HepG2 (cell line): ENCODE results near the gene SELENOM. TPM values are rescaled to one million over a fixed set of nuclear protein-coding genes. Genes with fewer than 3 reads are reported as not detected.

ENCODE experiments used
- ATRX ChIP-seq: sonication (generic); formaldehyde crosslinking; IDR thresholded peaks from 2 replicates; pipeline ENCODE4 v1.4.0; 2020; ENCODE audit warnings: missing genetic modification reagents, borderline replicate concordance
- ELK4 ChIP-seq: sonication (generic); formaldehyde crosslinking; IDR thresholded peaks from 2 replicates; pipeline ENCODE4 v1.9.0; 2021; ENCODE audit warnings: missing genetic modification reagents, borderline replicate concordance
- FOSL2 ChIP-seq: sonication (generic); formaldehyde crosslinking; IDR thresholded peaks from 2 replicates; pipeline ENCODE4 v1.4.0; 2020; ENCODE audit warnings: missing genetic modification reagents
- GATAD2A ChIP-seq: IDR thresholded peaks from 2 replicates; pipeline ENCODE4 v1.6.1; 2016
- HDAC2 ChIP-seq: sonication (generic); formaldehyde crosslinking; IDR thresholded peaks from 2 replicates; pipeline ENCODE4 v1.4.0; 2020; ENCODE audit warnings: missing genetic modification reagents
- IRF2 ChIP-seq: IDR thresholded peaks from 2 replicates; pipeline ENCODE4 v1.6.1; 2018; ENCODE audit warnings: missing genetic modification reagents, missing compliant biosample characterization
- NFIB ChIP-seq: sonication (generic); formaldehyde crosslinking; IDR thresholded peaks from 2 replicates; pipeline ENCODE4 v1.9.0; 2021; ENCODE audit warnings: missing genetic modification reagents, mild to moderate bottlenecking, borderline replicate concordance
- REPIN1 ChIP-seq: sonication (generic); formaldehyde crosslinking; IDR thresholded peaks from 2 replicates; pipeline ENCODE4 v1.8.0; 2022; ENCODE audit warnings: missing genetic modification reagents, low read depth, mild to moderate bottlenecking, borderline replicate concordance
- RXRA ChIP-seq: sonication (generic); formaldehyde crosslinking; IDR thresholded peaks from 2 replicates; pipeline ENCODE4 v1.5.1; 2020; ENCODE audit warnings: missing genetic modification reagents
- SAFB2 ChIP-seq: sonication (generic); formaldehyde crosslinking; IDR thresholded peaks from 2 replicates; pipeline ENCODE4 v1.5.1; 2020; ENCODE audit warnings: missing genetic modification reagents, low read depth, mild to moderate bottlenecking, borderline replicate concordance
- SOX13 ChIP-seq, 3 experiments: fragments of 450-650 bp in 1 of 3; sonication (generic) in 1 of 3; formaldehyde crosslinking in 1 of 3; IDR thresholded peaks in 2 of 3; conservative IDR thresholded peaks in 1 of 3; 2 replicates each; pipeline versions ENCODE4 v1.5.0 to v1.6.1; 2016 to 2020; ENCODE audit warnings: antibody characterized with exemption in 1 of 3, mild to moderate bottlenecking in 1 of 3, missing compliant biosample characterization in 1 of 3, missing genetic modification reagents in 1 of 3, moderate library complexity in 1 of 3
- TEF ChIP-seq: sonication (generic); formaldehyde crosslinking; IDR thresholded peaks from 2 replicates; pipeline ENCODE4 v1.5.0; 2020; ENCODE audit warnings: missing genetic modification reagents
- TIGD3 ChIP-seq: sonication (generic); formaldehyde crosslinking; IDR thresholded peaks from 2 replicates; pipeline ENCODE4 v1.5.1; 2020; ENCODE audit warnings: mild to moderate bottlenecking, missing genetic modification reagents, borderline replicate concordance
- ZFP36L2 ChIP-seq: sonication (generic); formaldehyde crosslinking; IDR thresholded peaks from 2 replicates; pipeline ENCODE4 v1.4.0; 2020; ENCODE audit warnings: missing genetic modification reagents
- ZNF101 ChIP-seq: sonication (generic); formaldehyde crosslinking; IDR thresholded peaks from 2 replicates; pipeline ENCODE4 v1.4.0; 2020; ENCODE audit warnings: mild to moderate bottlenecking, low read depth, missing genetic modification reagents, borderline replicate concordance
- ZNF136 ChIP-seq: sonication (generic); formaldehyde crosslinking; IDR thresholded peaks from 2 replicates; pipeline ENCODE4 v1.8.1; 2022; ENCODE audit warnings: low read depth, mild to moderate bottlenecking, moderate library complexity, missing genetic modification reagents
- ZNF207 ChIP-seq: fragments of 450-650 bp; IDR thresholded peaks from 2 replicates; pipeline ENCODE4 v1.6.1; 2016; ENCODE audit warnings: antibody characterized with exemption, borderline replicate concordance
- ZNF414 ChIP-seq: sonication (generic); formaldehyde crosslinking; IDR thresholded peaks from 2 replicates; pipeline ENCODE4 v1.5.0; 2020; ENCODE audit warnings: missing genetic modification reagents
- ZNF792 ChIP-seq: IDR thresholded peaks from 2 replicates; pipeline ENCODE4 v1.6.1; 2016
- polyA plus RNA-seq, 8 experiments: library from polyadenylated mRNA; depleted of rRNA in 3 of 8; stranded (reverse) in 7 of 8; unstranded in 1 of 8; fragments of >200 nt; fragmentation: Illumina TruSeq in 4 of 8; extraction: Trizol in 4 of 8; gene quantifications; 2 replicates each; pipeline versions ENCODE4 v1.2.1 to v1.2.3, GENCODE V29; 2011 to 2016; ENCODE audit warnings: low read depth in 4 of 8, missing spikeins in 1 of 8, mixed read lengths in 1 of 8; ENCODE audit not compliant: insufficient read depth in 1 of 8
- total RNA-seq, 5 experiments: library from RNA; depleted of rRNA; stranded (reverse); fragments of >200 nt; fragmentation: Illumina TruSeq; extraction: Trizol; gene quantifications; 2 replicates each; pipeline ENCODE4 v1.2.3, GENCODE V29; 2016; ENCODE audit warnings: low read depth in 1 of 5
- TF ChIP-seq, protein P1 (sequence below): sonication (generic); formaldehyde crosslinking; IDR thresholded peaks from 2 replicates; pipeline ENCODE4 v1.4.0; 2020; ENCODE audit warnings: missing genetic modification reagents, borderline replicate concordance
- TF ChIP-seq, protein P2 (sequence below): sonication (generic); formaldehyde crosslinking; IDR thresholded peaks from 2 replicates; pipeline ENCODE4 v1.4.0; 2020; ENCODE audit warnings: missing genetic modification reagents

SELENOM gene
- total and polyA plus RNA-seq, 2 of the 13 experiments (the other 11 are each of a cell fraction or from before 2014, with no cell fraction given): 4.1 to 4.3 TPM

DNA sequence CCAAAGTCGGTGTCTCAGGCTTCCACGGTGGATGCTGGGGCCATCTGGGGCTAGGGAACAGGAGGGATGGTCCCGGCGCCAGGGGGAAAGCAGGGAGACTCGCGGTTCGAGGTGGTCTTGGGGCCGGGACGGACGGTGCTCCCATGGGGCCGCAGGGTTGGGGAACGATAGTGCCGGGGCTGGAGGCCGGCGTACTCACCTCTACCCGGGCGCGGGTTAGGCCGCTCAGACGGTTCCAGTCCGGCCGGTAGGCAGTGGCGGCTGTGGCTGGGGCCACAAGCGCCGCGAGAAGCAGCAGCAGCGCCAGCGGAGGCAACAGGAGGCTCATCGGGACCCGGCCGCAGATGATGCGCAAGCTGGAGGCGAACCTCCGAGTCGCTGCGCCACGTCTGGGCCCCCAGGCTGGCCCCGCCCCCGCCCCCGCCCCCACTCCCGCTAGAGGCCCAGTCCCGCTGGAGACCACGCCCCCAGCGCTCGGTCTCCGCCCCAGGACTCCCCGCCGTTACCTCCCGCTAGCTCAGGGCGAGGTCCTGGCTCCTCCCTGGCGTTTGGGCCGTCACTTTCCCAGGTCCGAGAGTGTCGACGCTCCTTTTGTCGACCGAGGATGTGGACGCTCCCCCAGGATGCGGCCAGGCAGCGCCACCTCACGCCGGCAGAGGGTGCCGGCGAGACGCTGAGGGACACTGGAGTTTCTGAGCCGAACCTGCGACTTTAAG is at the start of gene SELENOM (continued):
- TF ChIP-seq FOSL2 (CRISPR knock-in tag): peak; percentile 15; the same call in 1 of the 2 replicates
- TF ChIP-seq REPIN1 (CRISPR knock-in tag): 0 out of 2 replicates have a peak, but pooled peaks have one; percentile 26
- TF ChIP-seq TIGD3 (CRISPR knock-in tag): no peak
- no peak for TF ChIP-seq ATRX
- TF ChIP-seq, protein P1, sequence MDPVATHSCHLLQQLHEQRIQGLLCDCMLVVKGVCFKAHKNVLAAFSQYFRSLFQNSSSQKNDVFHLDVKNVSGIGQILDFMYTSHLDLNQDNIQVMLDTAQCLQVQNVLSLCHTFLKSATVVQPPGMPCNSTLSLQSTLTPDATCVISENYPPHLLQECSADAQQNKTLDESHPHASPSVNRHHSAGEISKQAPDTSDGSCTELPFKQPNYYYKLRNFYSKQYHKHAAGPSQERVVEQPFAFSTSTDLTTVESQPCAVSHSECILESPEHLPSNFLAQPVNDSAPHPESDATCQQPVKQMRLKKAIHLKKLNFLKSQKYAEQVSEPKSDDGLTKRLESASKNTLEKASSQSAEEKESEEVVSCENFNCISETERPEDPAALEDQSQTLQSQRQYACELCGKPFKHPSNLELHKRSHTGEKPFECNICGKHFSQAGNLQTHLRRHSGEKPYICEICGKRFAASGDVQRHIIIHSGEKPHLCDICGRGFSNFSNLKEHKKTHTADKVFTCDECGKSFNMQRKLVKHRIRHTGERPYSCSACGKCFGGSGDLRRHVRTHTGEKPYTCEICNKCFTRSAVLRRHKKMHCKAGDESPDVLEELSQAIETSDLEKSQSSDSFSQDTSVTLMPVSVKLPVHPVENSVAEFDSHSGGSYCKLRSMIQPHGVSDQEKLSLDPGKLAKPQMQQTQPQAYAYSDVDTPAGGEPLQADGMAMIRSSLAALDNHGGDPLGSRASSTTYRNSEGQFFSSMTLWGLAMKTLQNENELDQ (CRISPR knock-in tag): no peak
- TF ChIP-seq RXRA (CRISPR knock-in tag): no peak
- TF ChIP-seq, protein P2, sequence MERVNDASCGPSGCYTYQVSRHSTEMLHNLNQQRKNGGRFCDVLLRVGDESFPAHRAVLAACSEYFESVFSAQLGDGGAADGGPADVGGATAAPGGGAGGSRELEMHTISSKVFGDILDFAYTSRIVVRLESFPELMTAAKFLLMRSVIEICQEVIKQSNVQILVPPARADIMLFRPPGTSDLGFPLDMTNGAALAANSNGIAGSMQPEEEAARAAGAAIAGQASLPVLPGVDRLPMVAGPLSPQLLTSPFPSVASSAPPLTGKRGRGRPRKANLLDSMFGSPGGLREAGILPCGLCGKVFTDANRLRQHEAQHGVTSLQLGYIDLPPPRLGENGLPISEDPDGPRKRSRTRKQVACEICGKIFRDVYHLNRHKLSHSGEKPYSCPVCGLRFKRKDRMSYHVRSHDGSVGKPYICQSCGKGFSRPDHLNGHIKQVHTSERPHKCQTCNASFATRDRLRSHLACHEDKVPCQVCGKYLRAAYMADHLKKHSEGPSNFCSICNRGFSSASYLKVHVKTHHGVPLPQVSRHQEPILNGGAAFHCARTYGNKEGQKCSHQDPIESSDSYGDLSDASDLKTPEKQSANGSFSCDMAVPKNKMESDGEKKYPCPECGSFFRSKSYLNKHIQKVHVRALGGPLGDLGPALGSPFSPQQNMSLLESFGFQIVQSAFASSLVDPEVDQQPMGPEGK (CRISPR knock-in tag): no peak
- TF ChIP-seq ZNF207: no peak
- no peak for TF ChIP-seq NFIB (CRISPR knock-in tag)
- no peak for TF ChIP-seq ZFP36L2
- TF ChIP-seq ZNF136 (CRISPR knock-in tag): no peak
- no peak for TF ChIP-seq SOX13 (IDR thresholded peaks at IDR 0.05)
- no peak for TF ChIP-seq SOX13 (CRISPR knock-in tag; conservative IDR thresholded peaks at IDR 0.05 in 1 of 2, IDR thresholded peaks at IDR 0.05 in 1 of 2)
- peak; percentile 72 for TF ChIP-seq GATAD2A (CRISPR knock-in tag)
- TF ChIP-seq ZNF414 (CRISPR knock-in tag): no peak
- no peak for TF ChIP-seq SAFB2 (CRISPR knock-in tag)
- no peak for TF ChIP-seq TEF
- TF ChIP-seq ZNF792 (CRISPR knock-in tag): 0 out of 2 replicates have a peak, but pooled peaks have one; percentile 27
- TF ChIP-seq ELK4 (CRISPR knock-in tag): no peak
- no peak for TF ChIP-seq IRF2 (CRISPR knock-in tag)
- TF ChIP-seq HDAC2 (CRISPR knock-in tag): no peak
- TF ChIP-seq ZNF101 (CRISPR knock-in tag): no peak
